ENCODE measurements around the gene PRDX2. TPM values are rescaled to one million over a fixed set of nuclear protein-coding genes. Genes with fewer than 3 reads are reported as not detected.

PRDX2 gene
- total and polyA plus RNA-seq, 2 of the 4 experiments (the other 2 are of a cell fraction), result 371 to 378 TPM

GRCh38 chr19:12767666-12768065, 33.9 kb downstream of the PRDX2 start:
- no TSS peak for BruUV-seq (replicated peaks)
- Histone ChIP-seq H2AK9ac (replicated peaks; ENCODE audit: low read depth, low read length, poor library complexity) (no peak overlapping the region), H2AFZ (replicated peaks; ENCODE audit: low read length, poor library complexity) (no peak overlapping the region), H3K4ac (ENCODE audit: low read depth, low read length) (no peak overlapping the region), H3K79me1 (ENCODE audit: low read depth in 1 of 2, low read length in 2 of 2) (no peaks in the 10 kb centered on the region), H2BK20ac (ENCODE audit: low read depth, low read length) (no peak overlapping the region), H3K56ac (ENCODE audit: extremely low read depth, insufficient read depth, low read length) (no peak overlapping the region), H3K9me1 (ENCODE audit: insufficient read depth, low read length) (no peaks in the 10 kb centered on the region), H3K9ac (ENCODE audit: low read depth, low read length) (no peak overlapping the region), H4K5ac (ENCODE audit: low read depth, low read length) (no peak overlapping the region), H3K4me2 (ENCODE audit: low read depth, low read length) (no peak overlapping the region), H3K4me1 (ENCODE audit: control insufficient read depth, insufficient read depth, low read length) (no peaks in the 10 kb centered on the region), H3K4me3 (ENCODE audit: insufficient read depth, low read depth, low read length) (no peak overlapping the region), H3K23ac (ENCODE audit: low read depth, low read length) (no peak overlapping the region), H2BK5ac (ENCODE audit: low read depth, low read length, poor library complexity, severe bottlenecking) (no peak overlapping the region), H4K20me1 (ENCODE audit: insufficient read depth, low read length) (peaks cover 5% of the 10 kb centered on the region; the same call in 1 of the 2 replicates), H2BK15ac (ENCODE audit: low read depth, low read length) (no peak overlapping the region), H3K18ac (ENCODE audit: low read depth, low read length) (no peak overlapping the region), H3K36me3 (ENCODE audit: control insufficient read depth, insufficient read depth, low read length) (peaks cover 9% of the 10 kb centered on the region), H4K8ac (ENCODE audit: low read depth in 2 of 2, low read length in 2 of 2) (no peak overlapping the region), H2AK5ac (ENCODE audit: low read depth, low read length) (no peak overlapping the region), H4K91ac (ENCODE audit: insufficient read depth, low read depth, low read length) (no peak overlapping the region), H3K27ac (ENCODE audit: insufficient read depth, low read length) (no peak overlapping the region), H3K27me3 (ENCODE audit: control insufficient read depth, insufficient read depth, low read length) (no peaks in the 10 kb centered on the region), H3K14ac (replicated peaks; ENCODE audit: low read depth, low read length) (no peak overlapping the region), H2BK120ac (ENCODE audit: low read depth, low read length) (no peak overlapping the region), H3K9me3 (ENCODE audit: control insufficient read depth, insufficient read depth, low read length) (no peaks in the 10 kb centered on the region)
- TF ChIP-seq RFX5 (IDR thresholded peaks at IDR 0.05; ENCODE audit: low read depth, low read length) (no peak), CTCF (conservative IDR thresholded peaks at IDR 0.05; ENCODE audit: low read depth, low read length) (no peak), RAD21 (IDR thresholded peaks at IDR 0.05; ENCODE audit: low read length) (no peak), MAZ (IDR thresholded peaks at IDR 0.05; ENCODE audit: borderline replicate concordance, low read depth, low read length) (no peak), RCOR1 (IDR thresholded peaks at IDR 0.05; ENCODE audit: insufficient replicate concordance, low read length) (no peak), MXI1 (IDR thresholded peaks at IDR 0.05; ENCODE audit: borderline replicate concordance, low read depth, low read length) (no peak), MAFK (IDR thresholded peaks at IDR 0.05; ENCODE audit: low read depth, low read length) (no peak)
- ChIA-PET POLR2A (ENCODE audit: unreplicated experiment) (no interaction called here), CTCF (interaction anchor here (1.6 to 2.5 kb wide), 2 partner anchors 10 to 79 kb away, joined by 3 to 35 read pairs; no protein-coding TSS in a partner anchor)
- DNase-seq, result no peak
- WGBS, 2 experiments (ENCODE audit: extremely low coverage in 2 of 2, insufficient read length in 1 of 2), result 95% methylated on average over 4 of the region's 15 CpGs; no CpG with 5 or more reads in 1 of the 2 experiments
- dilution Hi-C loops (cut with HindIII; ENCODE audit: low sequenced_read_pairs, unreplicated experiment) (no loop called here), intact Hi-C loops (cut with micrococcal nuclease) (loop anchor here (2.0 kb wide), 1 partner anchor 79 kb away; no protein-coding TSS in a partner anchor), in situ Hi-C loops (cut with MboI; ENCODE audit: low sequenced_read_pairs) (loop anchor here (5.0 kb wide), 1 partner anchor 35 kb away; the partner anchor contains the start of genes PRDX2 and THSD8)
- no peak for ATAC-seq (ENCODE audit: low read depth)
